HG03565 (cell line): ENCODE results near the gene ELAVL4.

Source experiments
- ATAC-seq: cut with Tn5 transposase; IDR thresholded peaks from one replicate; pipeline ENCODE4 v1.9.1; 2021; ENCODE audit warnings: mild to moderate bottlenecking, moderate library complexity; ENCODE audit not compliant: unreplicated experiment

Gene ELAVL4

DNA sequence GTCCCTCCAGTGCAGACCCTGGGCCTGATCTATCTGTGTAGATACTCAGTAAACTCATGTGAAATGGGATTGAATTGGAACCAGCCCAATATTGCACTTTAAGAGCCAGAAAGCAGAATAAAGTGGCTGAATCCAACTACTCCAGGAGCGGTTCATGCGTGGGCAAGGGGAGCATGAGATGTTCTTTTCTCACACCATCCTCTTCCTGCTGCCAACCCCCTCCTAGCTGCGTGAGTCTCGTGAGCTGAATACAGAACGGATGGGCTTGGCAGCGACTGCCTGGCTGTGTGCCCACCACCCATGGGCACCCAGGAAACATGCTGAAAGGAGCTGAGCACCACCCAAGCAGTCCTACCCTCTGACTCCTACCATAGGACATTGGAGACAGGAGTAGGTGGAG, 128.3 kb downstream of the ELAVL4 start:
- ATAC-seq, result no peak

DNA sequence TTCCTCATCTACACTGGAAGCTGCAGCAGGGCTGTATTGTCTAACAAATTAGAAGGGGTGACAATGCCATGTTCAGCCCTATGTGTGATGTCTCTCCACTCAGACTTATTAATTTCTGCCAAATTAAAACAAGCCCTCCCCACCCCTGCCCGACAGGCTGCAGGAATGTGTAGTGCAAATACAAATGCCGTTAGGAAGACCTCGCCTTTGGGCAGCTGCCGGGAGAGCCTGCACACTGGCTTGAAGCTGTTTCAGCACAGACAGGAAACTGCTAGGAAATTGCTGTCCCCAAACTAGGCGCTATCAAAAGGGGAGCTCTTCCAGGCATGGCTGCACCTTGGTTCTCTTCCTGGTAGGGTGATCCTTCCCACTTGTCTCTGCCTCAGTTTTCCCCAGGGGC, 135.2 kb downstream of the ELAVL4 start:
- ATAC-seq, result no peak

DNA sequence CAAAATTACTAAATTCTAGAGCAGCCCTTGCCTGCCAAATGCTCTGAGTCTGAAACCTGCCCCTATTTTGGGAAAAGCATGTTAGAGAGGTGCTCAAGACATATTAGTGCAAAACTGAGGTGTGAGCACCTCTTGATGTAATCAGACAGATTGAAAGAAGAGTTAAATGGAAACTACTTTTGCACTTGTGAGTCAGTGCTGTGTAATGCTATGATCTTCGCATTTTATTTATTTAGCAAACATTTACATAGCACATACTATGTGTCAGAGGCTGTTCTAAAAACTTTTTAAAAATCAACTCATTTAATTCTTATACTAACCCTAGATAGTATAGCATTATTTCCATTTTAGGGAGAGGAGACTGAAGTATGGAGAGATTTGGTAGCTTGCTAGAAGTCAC, 138.1 kb downstream of the ELAVL4 start:
- ATAC-seq, result no peak

- peak; percentile 89 for ATAC-seq
Observed at GRCh38 chr1:50251702-50252101, 143.0 kb downstream of the ELAVL4 start.

DNA sequence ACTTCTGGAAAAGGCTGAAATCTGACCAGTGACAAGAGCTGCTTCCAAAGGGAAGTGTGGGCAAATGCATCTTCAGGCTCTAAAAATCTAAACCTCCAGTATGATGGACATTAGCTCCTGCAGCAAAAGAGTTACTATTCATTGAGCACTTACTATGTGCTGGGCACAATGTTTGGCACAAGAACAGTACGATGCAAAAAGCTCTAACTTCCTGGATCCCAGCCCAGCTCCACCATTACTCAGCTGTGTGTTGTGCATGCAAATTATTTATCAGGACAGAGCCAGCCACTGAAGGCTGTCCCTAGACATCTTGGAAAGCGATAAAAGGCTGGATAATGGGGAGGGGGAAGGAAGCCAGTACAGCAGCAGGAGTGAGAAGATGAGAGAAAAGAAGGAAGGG, 143.5 kb downstream of the ELAVL4 start:
- no peak for ATAC-seq
